Tibial nerve (tissue), 4 donors: ENCODE data around the gene SSH2. TPM values are rescaled to one million over a fixed set of nuclear protein-coding genes. Genes with fewer than 3 reads are reported as not detected.

Experiments
- DNase-seq, 2 donors: peaks; one replicate each; pipeline ENCODE4 v3.0.0-alpha.2; 2019; ENCODE audit warnings: low spot score in 2 of 2
- H3K27ac ChIP-seq, 4 donors: fragments of 200-600 bp; sonication (generic) in 3 of 4; one replicate each; pipeline ENCODE4 v1.5.1; 2017 to 2019; ENCODE audit warnings: mild to moderate bottlenecking in 1 of 4
- H3K27me3 ChIP-seq, 2 donors: fragments of 200-600 bp; sonication (generic) in 1 of 2; one replicate each; pipeline versions ENCODE4 v1.5.1 to v1.6.0; 2017 to 2019
- H3K36me3 ChIP-seq, 3 donors: fragments of 200-600 bp; sonication (generic); one replicate each; pipeline ENCODE4 v1.5.1; 2018 to 2019
- H3K4me1 ChIP-seq, 4 donors: fragments of 200-600 bp; sonication (generic) in 3 of 4; one replicate each; pipeline ENCODE4 v1.5.1; 2017 to 2019
- H3K4me3 ChIP-seq, 4 donors: fragments of 200-600 bp; sonication (generic) in 3 of 4; one replicate each; pipeline ENCODE4 v1.5.1; 2017 to 2019; ENCODE audit warnings: mild to moderate bottlenecking in 1 of 4, moderate library complexity in 1 of 4
- H3K9me3 ChIP-seq, 4 donors: fragments of 200-600 bp; sonication (generic) in 3 of 4; one replicate each; pipeline ENCODE4 v1.5.1; 2017 to 2019
- EP300 ChIP-seq, 2 donors: sonication (generic); formaldehyde crosslinking; IDR thresholded peaks; one replicate each; pipeline ENCODE4 v1.6.1; 2017; ENCODE audit warnings: antibody characterized with exemption in 2 of 2, mild to moderate bottlenecking in 1 of 2
- POLR2A ChIP-seq, 2 donors: fragments of 450-650 bp; IDR thresholded peaks; one replicate each; pipeline ENCODE4 v1.6.1; 2017; ENCODE audit warnings: antibody characterized with exemption in 2 of 2, mild to moderate bottlenecking in 2 of 2, moderate library complexity in 2 of 2
- WGBS, 2 donors: methylation state at CpG; one replicate each; pipeline ENCODE4 v1.1.5; 2018; 5-methylcytosine and 5-hydroxymethylcytosine counted together
- total RNA-seq, 4 donors: library from RNA; depleted of rRNA; stranded (reverse); fragments of >200 nt; gene quantifications; one replicate each; pipeline ENCODE4 v1.1.0, GENCODE V29; 2016
- TF ChIP-seq, protein P1 (sequence below), 5 experiments: fragments of 200-600 bp in 3 of 5; fragments of 450-650 bp in 2 of 5; sonication (generic) in 3 of 5; IDR thresholded peaks; one replicate each; pipeline ENCODE4 v1.5.1; 2016 to 2019; ENCODE audit warnings: antibody characterized with exemption in 5 of 5, mild to moderate bottlenecking in 3 of 5, moderate library complexity in 2 of 5

SSH2 gene
- total RNA-seq, 4 donors from 2014 or later = 51.3 to 67.1 (median 55.7) TPM

DNA sequence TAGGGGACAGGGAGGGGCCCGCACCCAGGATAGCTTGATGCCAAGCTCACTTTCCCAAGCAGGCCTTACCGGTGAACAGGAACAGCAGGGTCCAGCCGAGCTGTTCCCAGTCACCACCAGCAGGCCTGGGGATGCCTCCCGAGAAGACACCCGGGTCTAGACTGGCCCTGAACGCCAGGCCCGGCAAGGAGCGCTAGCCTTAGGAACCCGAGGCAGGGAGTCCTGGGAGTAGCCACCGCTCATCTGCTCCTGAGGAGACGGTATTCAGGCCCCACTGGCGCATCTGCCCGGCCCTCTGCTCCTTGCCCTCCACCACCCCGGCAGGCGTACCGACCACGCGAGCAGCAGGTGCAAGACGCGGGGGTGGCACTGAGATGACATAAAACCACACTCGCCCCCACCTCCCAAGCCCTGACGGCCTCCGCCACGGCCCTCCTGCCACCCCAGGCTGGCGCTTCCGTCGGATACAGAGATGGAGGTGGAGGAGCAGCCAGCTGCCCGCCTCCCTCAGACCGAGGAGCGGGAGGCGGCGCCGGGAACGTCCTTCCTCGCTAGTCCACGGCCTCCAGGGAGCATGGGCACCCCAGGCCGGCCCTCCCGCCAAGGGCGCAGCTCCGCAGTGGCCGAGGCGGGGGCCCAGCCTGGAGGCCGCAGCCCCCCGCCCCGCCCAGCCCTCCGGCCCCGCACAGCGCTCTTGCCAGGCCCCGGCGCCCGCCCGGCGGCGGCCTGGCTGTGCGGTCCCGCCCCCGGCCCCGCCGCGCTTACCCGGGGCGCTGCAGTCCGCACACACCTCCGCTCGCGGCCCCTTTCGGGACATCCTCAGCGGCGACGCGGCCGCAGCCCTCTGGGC is 341.2 kb downstream of the SSH2 start:
- 0 to 1% methylated on average over 27 to 47 of the region's 72 CpGs for WGBS, 2 donors
- no peaks in the 10 kb centered on the region for H3K36me3 ChIP-seq
- no peaks in the 10 kb centered on the region for H3K27me3 ChIP-seq
- H3K9me3 ChIP-seq = no peaks in the 10 kb centered on the region
- peaks cover 0 to 84% (median 67%) of the 10 kb centered on the region in 4 donors for H3K4me1 ChIP-seq
- no peak for DNase-seq
- H3K4me3 ChIP-seq = peak overlapping the region; percentile 81 to 97 (median 92)
- H3K27ac ChIP-seq = peak overlapping the region; percentile 80 to 95 (median 88)
- TF ChIP-seq, protein P1, sequence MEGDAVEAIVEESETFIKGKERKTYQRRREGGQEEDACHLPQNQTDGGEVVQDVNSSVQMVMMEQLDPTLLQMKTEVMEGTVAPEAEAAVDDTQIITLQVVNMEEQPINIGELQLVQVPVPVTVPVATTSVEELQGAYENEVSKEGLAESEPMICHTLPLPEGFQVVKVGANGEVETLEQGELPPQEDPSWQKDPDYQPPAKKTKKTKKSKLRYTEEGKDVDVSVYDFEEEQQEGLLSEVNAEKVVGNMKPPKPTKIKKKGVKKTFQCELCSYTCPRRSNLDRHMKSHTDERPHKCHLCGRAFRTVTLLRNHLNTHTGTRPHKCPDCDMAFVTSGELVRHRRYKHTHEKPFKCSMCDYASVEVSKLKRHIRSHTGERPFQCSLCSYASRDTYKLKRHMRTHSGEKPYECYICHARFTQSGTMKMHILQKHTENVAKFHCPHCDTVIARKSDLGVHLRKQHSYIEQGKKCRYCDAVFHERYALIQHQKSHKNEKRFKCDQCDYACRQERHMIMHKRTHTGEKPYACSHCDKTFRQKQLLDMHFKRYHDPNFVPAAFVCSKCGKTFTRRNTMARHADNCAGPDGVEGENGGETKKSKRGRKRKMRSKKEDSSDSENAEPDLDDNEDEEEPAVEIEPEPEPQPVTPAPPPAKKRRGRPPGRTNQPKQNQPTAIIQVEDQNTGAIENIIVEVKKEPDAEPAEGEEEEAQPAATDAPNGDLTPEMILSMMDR (IDR thresholded peaks at IDR 0.05) = no peak
- TF ChIP-seq POLR2A (IDR thresholded peaks at IDR 0.05) = no peak
- peak in 1 of 2 donors; percentile 30 for TF ChIP-seq EP300 (IDR thresholded peaks at IDR 0.05)

DNA sequence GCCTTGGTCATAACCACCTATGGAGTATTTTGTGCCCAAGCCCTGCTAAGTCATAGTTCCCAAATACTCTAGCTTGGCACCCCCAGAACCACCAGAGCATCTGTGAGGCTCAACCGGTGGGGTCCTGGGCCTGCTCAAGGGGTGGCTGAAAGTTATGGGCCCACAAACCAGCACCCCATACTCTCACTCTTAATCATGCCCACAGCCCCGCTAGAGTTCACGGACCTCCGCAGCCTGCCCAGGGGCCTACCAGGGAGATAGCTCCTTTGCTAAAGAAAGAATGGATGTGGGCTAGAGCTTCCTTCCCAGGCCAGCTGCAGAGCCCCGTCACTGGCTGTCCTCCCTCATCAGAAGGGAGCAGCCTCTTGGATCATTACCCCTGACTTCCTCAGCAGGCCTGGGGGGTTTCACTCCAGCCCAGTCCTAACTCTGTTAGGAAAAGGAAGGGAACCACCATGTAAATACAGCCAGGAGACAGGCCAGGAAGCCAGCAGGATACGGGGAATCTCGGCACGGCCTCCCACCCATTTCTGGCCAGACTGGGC is 341.9 kb downstream of the SSH2 start:
- no peaks in the 10 kb centered on the region for H3K9me3 ChIP-seq
- 8 to 16% methylated on average over 5 to 8 of the region's 8 CpGs for WGBS, 2 donors
- H3K27ac ChIP-seq = peak overlapping the region; percentile 80 to 95 (median 88)
- peak overlapping the region; percentile 81 to 97 (median 92) for H3K4me3 ChIP-seq
- peaks cover 0 to 90% (median 69%) of the 10 kb centered on the region in 4 donors for H3K4me1 ChIP-seq
- DNase-seq = no peak
- TF ChIP-seq EP300 (IDR thresholded peaks at IDR 0.05) = no peak
- TF ChIP-seq, protein P1 (IDR thresholded peaks at IDR 0.05) = no peak
- TF ChIP-seq POLR2A (IDR thresholded peaks at IDR 0.05) = no peak
- H3K36me3 ChIP-seq = peaks cover 0 to 2% (median 0%) of the 10 kb centered on the region in 3 donors
- H3K27me3 ChIP-seq = no peaks in the 10 kb centered on the region

DNA sequence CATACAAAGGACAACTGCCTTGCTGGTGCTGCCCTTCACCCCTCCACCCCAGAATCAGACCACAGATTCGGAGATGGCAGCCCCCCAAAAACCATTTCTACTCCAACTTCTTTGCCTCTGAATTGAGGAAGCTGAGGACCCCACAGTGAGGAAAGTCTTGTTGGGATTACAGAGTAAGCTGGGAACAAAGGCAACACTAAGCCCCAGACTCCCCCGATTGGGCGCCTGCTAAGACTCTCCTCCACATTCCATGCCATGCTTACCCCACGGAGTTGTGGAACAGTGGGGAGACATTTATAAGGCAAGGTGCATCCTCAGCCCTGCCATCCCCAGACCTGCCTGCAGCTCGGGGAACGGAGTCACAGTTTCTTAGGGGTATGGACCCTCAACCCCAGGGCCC is 342.4 kb downstream of the SSH2 start:
- H3K27ac ChIP-seq = peak overlapping the region; percentile 32 to 95 (median 86)

GRCh38 chr17:29586676-29587469 is 343.2 kb downstream of the SSH2 start:
- H3K4me3 ChIP-seq = peak overlapping the region in 3 of 4 donors; percentile 87 to 97 (median 96)
- no peak for DNase-seq
- H3K9me3 ChIP-seq = no peaks in the 10 kb centered on the region
- WGBS, 2 donors = 48 to 52% methylated on average over 9 of the region's 9 CpGs
- TF ChIP-seq, protein P1 (IDR thresholded peaks at IDR 0.05) = no peak
- TF ChIP-seq EP300 (IDR thresholded peaks at IDR 0.05) (no peak), POLR2A (IDR thresholded peaks at IDR 0.05) (no peak)
- H3K27me3 ChIP-seq = no peaks in the 10 kb centered on the region
- peaks cover 0 to 91% (median 63%) of the 10 kb centered on the region in 4 donors for H3K4me1 ChIP-seq
- H3K27ac ChIP-seq = peak overlapping the region; percentile 32 to 95 (median 86)
- peaks cover 0 to 15% (median 6%) of the 10 kb centered on the region in 3 donors for H3K36me3 ChIP-seq

More for the DNA sequence above, 342.4 kb downstream of the SSH2 start:
- Histone ChIP-seq H3K36me3 (peaks cover 0 to 7% (median 0%) of the 10 kb centered on the region in 3 donors), H3K27me3 (no peaks in the 10 kb centered on the region), H3K4me1 (peaks cover 0 to 91% (median 68%) of the 10 kb centered on the region in 4 donors), H3K9me3 (no peaks in the 10 kb centered on the region), H3K4me3 (peak overlapping the region; percentile 81 to 97 (median 92))
- WGBS, 2 donors = 44 to 51% methylated on average over 6 of the region's 6 CpGs
- TF ChIP-seq EP300 (IDR thresholded peaks at IDR 0.05) (no peak), POLR2A (IDR thresholded peaks at IDR 0.05) (no peak)
- TF ChIP-seq, protein P1 (IDR thresholded peaks at IDR 0.05) = no peak
- DNase-seq = no peak
